ENCODE results near the gene CAPN8. TPM values are rescaled to one million over a fixed set of nuclear protein-coding genes. Genes with fewer than 3 reads are reported as not detected.
A peak's percentile ranks its signal among the peaks of the same experiment; 100 is the strongest.

Gene CAPN8
- total and polyA plus RNA-seq, 8 donors: 0.57 to 87.9 (median 1.3) TPM

DNA sequence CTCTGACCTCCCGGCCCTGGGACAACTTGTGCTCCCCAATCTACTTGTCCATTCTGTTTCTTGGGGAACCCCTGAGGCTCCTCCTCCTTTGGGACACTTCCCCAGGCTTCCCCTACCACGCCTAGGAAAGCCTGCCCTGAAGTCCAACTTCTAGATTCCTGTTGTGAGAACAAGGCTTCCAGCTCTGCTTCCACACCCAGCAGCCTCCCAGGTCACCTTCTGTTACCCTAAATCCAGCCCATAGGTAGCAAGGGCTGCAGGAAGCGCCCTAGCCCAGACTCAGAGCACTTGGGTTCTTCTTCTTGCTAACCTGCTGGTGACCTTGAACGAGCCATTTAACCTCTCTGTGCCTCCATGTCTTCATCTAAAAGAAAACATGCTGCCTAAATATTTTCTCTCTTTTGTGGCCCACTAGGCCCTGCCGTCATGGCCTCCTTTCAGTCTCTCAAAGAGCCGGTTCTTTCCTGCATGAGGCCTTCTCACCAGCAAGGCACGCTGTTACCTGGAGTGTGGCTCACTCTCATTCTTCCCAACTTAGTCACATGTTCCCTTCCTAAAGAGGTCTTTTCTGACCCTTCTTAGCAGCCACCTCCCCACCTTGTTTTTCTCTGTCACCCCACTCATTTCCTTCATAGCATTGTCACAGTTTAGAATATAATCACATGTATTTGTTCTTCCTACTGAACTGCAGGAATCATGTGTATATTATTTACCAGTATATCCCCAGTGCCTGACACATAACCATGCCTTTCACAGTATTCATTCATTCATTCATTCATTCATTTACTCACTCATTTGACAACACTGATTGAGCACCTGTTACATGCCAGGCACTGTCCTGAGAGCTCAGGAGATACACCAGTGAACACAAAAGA lies 48.3 kb upstream of the CAPN8 start:
- Histone ChIP-seq H3K4me3 (peak overlapping the region; percentile 73), H3K27ac (peak overlapping the region; percentile 96 to 98), H3K9me3 (no peaks in the 10 kb centered on the region), H3K27me3 (no peaks in the 10 kb centered on the region), H3K36me3 (peaks cover 0 to 18% of the 10 kb centered on the region in 2 donors), H3K4me1 (peaks cover 40 to 67% of the 10 kb centered on the region in 2 donors)
- intact Hi-C loops (cut with DNase I): loop anchor here in 1 of 2 donors (5.0 kb wide), 1 partner anchor 34 kb away; no protein-coding TSS in a partner anchor
- DNase-seq (no peak), ATAC-seq (peak; percentile 47)
- TF ChIP-seq, protein P1, sequence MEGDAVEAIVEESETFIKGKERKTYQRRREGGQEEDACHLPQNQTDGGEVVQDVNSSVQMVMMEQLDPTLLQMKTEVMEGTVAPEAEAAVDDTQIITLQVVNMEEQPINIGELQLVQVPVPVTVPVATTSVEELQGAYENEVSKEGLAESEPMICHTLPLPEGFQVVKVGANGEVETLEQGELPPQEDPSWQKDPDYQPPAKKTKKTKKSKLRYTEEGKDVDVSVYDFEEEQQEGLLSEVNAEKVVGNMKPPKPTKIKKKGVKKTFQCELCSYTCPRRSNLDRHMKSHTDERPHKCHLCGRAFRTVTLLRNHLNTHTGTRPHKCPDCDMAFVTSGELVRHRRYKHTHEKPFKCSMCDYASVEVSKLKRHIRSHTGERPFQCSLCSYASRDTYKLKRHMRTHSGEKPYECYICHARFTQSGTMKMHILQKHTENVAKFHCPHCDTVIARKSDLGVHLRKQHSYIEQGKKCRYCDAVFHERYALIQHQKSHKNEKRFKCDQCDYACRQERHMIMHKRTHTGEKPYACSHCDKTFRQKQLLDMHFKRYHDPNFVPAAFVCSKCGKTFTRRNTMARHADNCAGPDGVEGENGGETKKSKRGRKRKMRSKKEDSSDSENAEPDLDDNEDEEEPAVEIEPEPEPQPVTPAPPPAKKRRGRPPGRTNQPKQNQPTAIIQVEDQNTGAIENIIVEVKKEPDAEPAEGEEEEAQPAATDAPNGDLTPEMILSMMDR (IDR thresholded peaks at IDR 0.05): no peak

DNA sequence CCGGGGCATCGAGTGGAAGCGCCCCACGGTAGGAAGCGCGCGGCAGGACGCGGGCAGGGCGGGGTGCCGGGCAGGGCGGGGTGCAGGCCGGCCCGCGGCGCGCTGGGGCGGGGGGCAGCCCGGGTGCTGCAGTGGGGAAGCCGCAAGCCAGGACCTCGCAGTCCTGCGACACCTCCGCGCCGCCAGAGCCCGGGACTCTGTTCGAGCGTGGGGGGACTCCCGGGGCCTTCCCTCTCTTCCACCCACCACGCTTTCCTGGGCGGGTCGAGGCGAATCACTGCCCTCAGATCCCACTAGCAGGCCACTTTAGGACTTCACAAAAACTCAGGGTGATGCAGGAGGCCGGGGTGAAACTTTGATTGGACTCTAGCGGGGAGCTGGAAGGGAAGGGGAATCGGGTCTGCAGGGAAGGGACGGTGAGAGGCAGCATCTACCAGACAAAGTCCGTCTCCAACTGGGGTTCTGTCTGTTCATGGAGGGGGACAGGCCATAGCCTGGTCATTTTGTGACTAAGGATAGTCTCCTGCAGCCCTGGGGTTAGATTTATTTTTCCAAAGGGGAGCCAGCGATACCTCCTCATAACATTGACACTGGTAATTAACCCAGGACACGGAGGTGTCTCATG lies 47.5 kb upstream of the CAPN8 start:
- Histone ChIP-seq H3K27me3 (no peaks in the 10 kb centered on the region), H3K4me3 (peak overlapping the region; percentile 73), H3K4me1 (peaks cover 36 to 62% of the 10 kb centered on the region in 2 donors), H3K27ac (peak overlapping the region; percentile 96 to 98), H3K36me3 (peaks cover 0 to 10% of the 10 kb centered on the region in 2 donors), H3K9me3 (no peaks in the 10 kb centered on the region)
- DNase-seq: peak in 1 of 4 donors; percentile 87
- peak; percentile 43 for ATAC-seq
- TF ChIP-seq, protein P1 (IDR thresholded peaks at IDR 0.05): no peak
- intact Hi-C loops (cut with DNase I): loop anchor here in 1 of 2 donors (5.0 kb wide), 1 partner anchor 34 kb away; no protein-coding TSS in a partner anchor

DNA sequence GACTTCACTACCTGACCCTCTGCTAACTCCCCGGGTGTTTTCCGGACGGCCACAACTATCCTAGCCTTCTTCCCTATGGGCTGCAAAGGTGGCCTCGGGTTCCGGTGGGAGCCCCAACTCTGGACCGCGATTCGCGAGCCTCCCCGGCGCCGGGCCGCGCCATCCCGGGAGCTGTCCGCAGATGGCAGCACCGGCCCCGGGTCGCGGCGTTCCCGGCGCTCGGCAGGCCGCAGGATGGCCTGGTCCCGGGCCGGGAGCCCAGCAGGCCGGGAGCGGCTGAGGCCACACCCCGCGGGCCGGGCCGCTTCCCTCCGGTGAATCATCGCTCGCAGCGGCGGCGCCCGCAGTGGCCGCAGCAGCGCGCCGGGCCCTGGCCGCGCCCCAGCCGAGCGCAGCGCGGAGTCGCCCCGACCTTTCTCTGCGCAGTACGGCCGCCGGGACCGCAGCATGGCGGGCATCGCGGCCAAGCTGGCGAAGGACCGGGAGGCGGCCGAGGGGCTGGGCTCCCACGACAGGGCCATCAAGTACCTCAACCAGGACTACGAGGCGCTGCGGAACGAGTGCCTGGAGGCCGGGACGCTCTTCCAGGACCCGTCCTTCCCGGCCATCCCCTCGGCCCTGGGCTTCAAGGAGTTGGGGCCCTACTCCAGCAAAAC lies 46.8 kb upstream of the CAPN8 start, which contains the start of gene CAPN2:
Gene CAPN2, plus strand, starts transcription at position 346 of the 656 bp plus-strand sequence. Its CDS starts 102 bp downstream, at position 448.
- Histone ChIP-seq H3K9me3 (no peaks in the 10 kb centered on the region), H3K4me3 (peak within 1 kb of the TSS; percentile 73), H3K36me3 (peaks cover 0 to 4% of the 10 kb centered on the region in 2 donors), H3K27ac (peak within 1 kb of the TSS; percentile 96 to 98), H3K4me1 (peaks cover 36 to 62% of the 10 kb centered on the region in 2 donors), H3K27me3 (no peaks in the 10 kb centered on the region)
- peak; percentile 83 for ATAC-seq
- DNase-seq: peak; percentile 79 to 97 (median 87)
- intact Hi-C loops (cut with DNase I): loop anchor here in 1 of 2 donors (5.0 kb wide), 1 partner anchor 35 kb away; no protein-coding TSS in a partner anchor
- TF ChIP-seq, protein P1 (IDR thresholded peaks at IDR 0.05): peak; percentile 71 to 75

DNA sequence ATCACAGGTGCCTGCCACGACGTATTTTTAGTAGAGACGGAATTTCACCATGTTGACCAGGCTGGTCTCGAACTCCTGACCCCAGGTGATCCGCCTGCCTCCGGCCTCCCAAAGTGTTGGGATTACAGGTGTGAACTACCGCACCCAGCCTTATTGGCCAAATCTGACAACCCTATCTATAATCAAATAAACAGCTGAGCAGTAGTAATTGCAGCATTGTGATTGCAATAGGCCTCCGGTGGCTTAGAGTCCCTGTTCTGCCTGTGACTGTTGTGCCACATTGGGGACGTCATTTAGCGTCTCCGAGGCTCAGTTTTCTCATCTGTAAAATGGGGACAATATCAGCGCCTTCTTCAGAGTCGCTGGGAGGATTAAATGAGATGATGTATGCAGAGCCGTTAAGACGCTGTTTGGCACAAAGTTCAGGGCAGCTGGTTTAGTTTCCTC lies 46.3 kb upstream of the CAPN8 start:
- no peak for ATAC-seq
- DNase-seq: no peak
- Histone ChIP-seq H3K27ac (peak overlapping the region; percentile 96 to 98), H3K4me1 (peaks cover 34 to 62% of the 10 kb centered on the region in 2 donors), H3K36me3 (no peaks in the 10 kb centered on the region), H3K27me3 (no peaks in the 10 kb centered on the region), H3K9me3 (no peaks in the 10 kb centered on the region), H3K4me3 (peak overlapping the region; percentile 73)
- TF ChIP-seq, protein P1 (IDR thresholded peaks at IDR 0.05): no peak
- intact Hi-C loops (cut with DNase I): loop anchor here in 1 of 2 donors (5.0 kb wide), 1 partner anchor 36 kb away; no protein-coding TSS in a partner anchor

Measured in left lung (tissue), 10 donors.